Posterior cingulate gyrus (tissue), 11 donors: ENCODE data around the gene MYBPC3.

Experiments used
- DNase-seq, 10 donors: peaks; one replicate each; pipeline versions ENCODE4 v3.0.0 to v3.0.0-alpha.2; 2020 to 2021; ENCODE audit warnings: mixed read lengths in 3 of 10
- intact Hi-C: fragments of 100-400 bp; cut with DNase I; formaldehyde crosslinking; loops from one replicate; pipeline ENCODE4 v1.15.1; 2023

Gene MYBPC3

GRCh38 chr11:47387944-47388696, 35.6 kb upstream of the MYBPC3 start:
- peak in 3 of 10 donors; percentile 17 to 72 (median 28) for DNase-seq
- intact Hi-C loops: no loop called here

GRCh38 chr11:47384498-47384897, 32.0 kb upstream of the MYBPC3 start:
- DNase-seq: no peak
- intact Hi-C loops: no loop called here

- intact Hi-C loops: no loop called here
- DNase-seq: peak in 1 of 10 donors; percentile 11
Observed at GRCh38 chr11:47383071-47383470, 30.6 kb upstream of the MYBPC3 start.

GRCh38 chr11:47380078-47380477, 27.6 kb upstream of the MYBPC3 start:
- DNase-seq: no peak
- intact Hi-C loops: no loop called here

GRCh38 chr11:47379317-47379716, 26.8 kb upstream of the MYBPC3 start:
- intact Hi-C loops: no loop called here
- peak in 1 of 10 donors; percentile 7 for DNase-seq

GRCh38 chr11:47378836-47379170, 26.3 kb upstream of the MYBPC3 start:
- intact Hi-C loops: no loop called here
- peak in 1 of 10 donors; percentile 55 for DNase-seq

GRCh38 chr11:47378010-47378835, 25.7 kb upstream of the MYBPC3 start, which contains the start of gene SPI1:
Gene SPI1, minus strand, starts transcription at chr11:47378547. Its CDS starts 194 bp downstream, at chr11:47378353.
- DNase-seq: peak in 5 of 10 donors; percentile 37 to 89 (median 77)
- intact Hi-C loops: no loop called here

GRCh38 chr11:47377571-47378009, 25.1 kb upstream of the MYBPC3 start:
- peak in 3 of 10 donors; percentile 55 to 81 (median 69) for DNase-seq
- intact Hi-C loops: no loop called here

- intact Hi-C loops: no loop called here
- DNase-seq: peak in 3 of 10 donors; percentile 69 to 81 (median 79)
Observed at GRCh38 chr11:47376525-47377371, 24.2 kb upstream of the MYBPC3 start.

- DNase-seq: peak in 3 of 10 donors; percentile 27 to 71 (median 41)
- intact Hi-C loops: no loop called here
Observed at GRCh38 chr11:47376107-47376524, 23.6 kb upstream of the MYBPC3 start.

- DNase-seq: peak in 2 of 10 donors; percentile 55 to 76
- intact Hi-C loops: loop anchor here (2.0 kb wide), 1 partner anchor 33 kb away; the partner anchor contains the start of gene SLC39A13
Observed at GRCh38 chr11:47375546-47376085, 23.1 kb upstream of the MYBPC3 start.

- intact Hi-C loops: loop anchor here (2.0 kb wide), 1 partner anchor 34 kb away; the partner anchor contains the start of gene SLC39A13
Observed at GRCh38 chr11:47375020-47375419, 22.5 kb upstream of the MYBPC3 start.

GRCh38 chr11:47374720-47375019, 22.2 kb upstream of the MYBPC3 start:
- peak in 1 of 10 donors; percentile 29 for DNase-seq
- intact Hi-C loops: loop anchor here (2.0 to 5.0 kb wide), 3 partner anchors 34 to 478 kb away; partner anchors contain the start of gene SLC39A13

More at GRCh38 chr11:47375020-47375419, 22.5 kb upstream of the MYBPC3 start:
- DNase-seq: peak in 2 of 10 donors; percentile 75 to 77

GRCh38 chr11:47373876-47374719, 21.6 kb upstream of the MYBPC3 start:
- intact Hi-C loops: loop anchor here (2.0 to 5.0 kb wide), 3 partner anchors 35 to 478 kb away; partner anchors contain the start of gene SLC39A13
- DNase-seq: peak; percentile 57 to 98 (median 80)

- peak in 2 of 10 donors; percentile 7 to 33 for DNase-seq
- intact Hi-C loops: loop anchor here (5.0 kb wide), 2 partner anchors 80 to 480 kb away; no protein-coding TSS in a partner anchor
Observed at GRCh38 chr11:47372422-47372821, 19.9 kb upstream of the MYBPC3 start.

- peak in 1 of 10 donors; percentile 2 for DNase-seq
- intact Hi-C loops: loop anchor here (5.0 kb wide), 2 partner anchors 83 to 483 kb away; no protein-coding TSS in a partner anchor
Observed at GRCh38 chr11:47369676-47370075, 17.2 kb upstream of the MYBPC3 start.

- peak in 2 of 10 donors; percentile 5 to 9 for DNase-seq
- intact Hi-C loops: no loop called here
Observed at GRCh38 chr11:47366020-47366490, 13.6 kb upstream of the MYBPC3 start.

- DNase-seq: peak in 3 of 10 donors; percentile 36 to 63 (median 43)
- intact Hi-C loops: no loop called here
Observed at GRCh38 chr11:47361419-47361818, 8.9 kb upstream of the MYBPC3 start.
